Raji (cell line): ENCODE results near the gene PIGB.

Experiments
- POLR2A ChIP-seq: IDR thresholded peaks from 2 replicates; pipeline ENCODE4 v1.6.1; 2011; ENCODE audit warnings: low read depth, low read length, control low read depth; ENCODE audit not compliant: insufficient read depth

Gene PIGB

DNA sequence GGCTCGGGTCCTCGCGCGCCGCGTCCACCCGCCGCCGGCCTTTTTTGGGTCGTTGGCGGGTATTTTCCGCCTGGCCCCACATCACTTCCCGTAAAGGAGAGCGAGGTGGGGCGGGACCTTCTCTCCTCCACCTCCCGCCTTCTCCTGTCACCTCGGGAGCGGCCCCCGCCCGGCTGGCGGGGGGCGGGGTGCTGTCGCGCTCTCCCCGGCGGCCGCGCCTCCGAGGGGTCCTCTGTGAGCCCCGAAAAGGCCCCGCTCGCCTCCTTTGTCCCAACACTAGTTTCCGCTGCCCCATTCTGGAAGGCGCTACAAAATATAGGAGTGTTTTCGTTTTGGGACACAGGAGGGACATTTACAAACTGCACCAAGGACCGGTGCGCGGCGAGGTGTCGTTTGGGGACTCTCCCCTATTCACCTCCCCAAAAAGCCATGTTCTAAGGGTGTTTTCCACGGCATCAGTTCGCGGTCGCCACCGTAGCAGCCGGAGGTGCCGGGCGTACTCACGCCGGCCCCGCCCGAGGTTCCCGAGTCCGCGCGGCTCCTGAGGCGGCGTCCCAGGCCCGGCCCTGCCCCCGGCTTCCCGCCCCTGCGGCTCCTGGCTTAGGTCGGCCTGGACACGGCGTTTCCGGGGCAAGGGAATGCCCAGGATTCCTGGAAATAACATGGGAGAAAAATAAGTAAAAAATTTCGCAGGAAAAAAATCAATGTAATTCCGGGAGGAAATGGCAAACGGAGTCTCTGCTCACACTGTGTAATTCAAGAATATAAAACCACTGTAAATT lies 29.1 kb upstream of the PIGB start, which contains the start of gene RAB27A:
Gene RAB27A, minus strand, starts transcription at position 68 of the 782 bp plus-strand sequence. CDS start 54,879 bp downstream, outside the sequence.
- TF ChIP-seq POLR2A: no peak

DNA sequence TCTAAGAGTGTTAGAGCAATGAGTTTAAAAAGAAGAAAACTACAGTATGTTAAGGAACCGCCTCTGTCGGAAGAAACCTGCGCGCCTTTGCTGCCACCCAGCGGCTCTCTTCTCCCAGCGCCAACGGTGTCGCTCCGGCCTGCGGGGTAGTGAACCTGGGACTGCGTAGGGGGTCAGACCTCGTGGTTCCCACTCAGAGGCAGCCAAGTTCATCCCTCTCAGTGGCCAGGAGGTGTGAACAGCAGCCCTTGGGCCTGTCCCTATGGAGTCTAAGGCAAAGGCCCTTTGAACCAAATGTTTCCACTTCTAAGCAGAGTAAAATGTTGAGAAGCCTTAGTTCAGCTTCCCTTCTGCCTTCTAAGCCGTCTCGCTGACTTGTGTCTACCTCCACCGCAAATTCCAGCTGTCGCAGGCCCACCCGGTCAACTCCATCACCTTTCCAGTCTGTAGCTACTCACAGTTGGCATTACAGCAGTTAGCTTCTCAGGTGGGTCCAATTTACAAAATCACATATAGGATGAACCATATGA lies 28.4 kb upstream of the PIGB start:
- no peak for TF ChIP-seq POLR2A

DNA sequence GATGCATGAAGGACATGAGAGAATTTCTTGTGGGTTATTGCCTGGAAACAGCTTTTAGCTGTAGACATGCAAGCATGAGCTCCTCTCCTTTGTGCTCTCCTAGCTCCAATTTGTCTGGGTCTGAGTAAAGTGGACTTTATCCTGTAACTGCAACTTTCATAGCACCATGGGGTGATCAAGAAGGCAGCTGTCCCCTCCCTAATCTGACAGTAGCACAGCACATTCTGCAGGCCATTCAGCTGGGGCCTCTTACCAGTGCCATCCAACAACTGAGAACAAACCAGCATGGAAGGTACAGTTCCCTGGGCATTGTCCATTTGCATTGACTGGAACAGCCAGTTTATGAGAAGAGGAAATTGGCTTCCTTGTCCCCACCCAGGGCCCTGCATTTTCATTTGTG lies 21.7 kb upstream of the PIGB start:
- TF ChIP-seq POLR2A: no peak

DNA sequence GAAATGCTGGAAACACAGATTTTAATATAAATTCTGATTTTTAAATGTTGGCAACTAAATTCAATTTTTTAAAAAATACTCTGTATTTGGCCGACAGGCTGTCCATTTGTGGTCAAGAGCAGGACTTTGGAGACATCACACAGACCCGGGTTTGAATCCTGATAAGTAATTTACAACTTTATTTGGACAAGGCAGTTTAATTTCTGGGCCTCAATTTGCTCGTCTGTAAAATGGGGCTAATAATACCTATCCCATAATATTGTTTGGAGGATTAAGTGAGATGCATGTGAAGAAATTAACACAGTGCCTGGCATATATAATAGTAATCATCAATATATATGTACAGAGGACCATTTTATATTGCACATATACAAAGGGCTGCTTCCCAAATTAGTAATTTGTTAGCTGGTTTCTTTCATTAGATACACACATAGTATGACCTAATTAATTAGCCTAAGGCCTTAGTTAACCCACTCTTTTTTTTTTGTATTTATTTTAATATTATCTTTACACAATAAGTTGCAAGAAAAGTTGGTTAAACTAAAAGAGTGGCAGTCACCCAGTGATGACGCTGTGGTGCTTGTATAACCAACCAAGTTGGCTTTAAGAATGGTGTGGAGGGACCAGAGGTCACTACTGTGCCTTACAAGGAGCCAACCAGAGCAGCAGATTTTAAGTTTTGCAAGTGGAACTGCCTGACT lies 665 bp downstream of the PIGB start:
- peak; percentile 35; the same call in 1 of the 2 replicates for TF ChIP-seq POLR2A

DNA sequence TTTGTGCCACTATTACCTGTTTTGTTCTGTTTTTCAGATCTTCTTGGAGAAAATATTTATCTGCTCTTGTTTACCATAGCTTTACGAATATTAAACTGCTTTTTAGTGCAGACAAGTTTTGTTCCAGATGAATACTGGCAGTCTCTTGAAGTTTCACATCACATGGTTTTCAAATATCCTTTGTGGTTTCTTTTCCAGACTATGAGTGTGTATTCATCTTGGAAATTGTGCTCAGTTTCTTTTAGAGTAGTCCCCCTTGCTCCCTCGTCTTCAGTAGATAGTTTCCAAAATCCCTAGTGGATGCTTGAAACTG lies 1.2 kb downstream of the PIGB start:
- no peak for TF ChIP-seq POLR2A

DNA sequence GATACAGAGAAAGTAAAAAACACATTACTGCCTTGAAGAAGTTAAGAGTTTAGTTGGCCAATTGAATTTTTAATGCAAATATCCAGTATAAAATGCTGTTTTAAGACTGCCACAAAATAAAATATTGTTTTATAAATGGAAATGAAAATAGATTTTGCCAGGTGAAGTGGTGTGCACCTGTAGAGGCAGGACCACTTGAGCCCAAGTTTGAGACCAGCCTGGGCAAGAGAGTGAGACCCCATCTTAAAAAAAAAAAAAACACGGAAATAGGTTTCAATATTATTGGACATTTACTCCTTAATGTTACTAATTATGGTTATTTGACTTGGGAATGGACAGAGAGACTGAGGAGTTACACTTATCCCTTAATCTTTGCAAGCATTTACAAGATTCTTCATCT lies 1.9 kb downstream of the PIGB start:
- no peak for TF ChIP-seq POLR2A

DNA sequence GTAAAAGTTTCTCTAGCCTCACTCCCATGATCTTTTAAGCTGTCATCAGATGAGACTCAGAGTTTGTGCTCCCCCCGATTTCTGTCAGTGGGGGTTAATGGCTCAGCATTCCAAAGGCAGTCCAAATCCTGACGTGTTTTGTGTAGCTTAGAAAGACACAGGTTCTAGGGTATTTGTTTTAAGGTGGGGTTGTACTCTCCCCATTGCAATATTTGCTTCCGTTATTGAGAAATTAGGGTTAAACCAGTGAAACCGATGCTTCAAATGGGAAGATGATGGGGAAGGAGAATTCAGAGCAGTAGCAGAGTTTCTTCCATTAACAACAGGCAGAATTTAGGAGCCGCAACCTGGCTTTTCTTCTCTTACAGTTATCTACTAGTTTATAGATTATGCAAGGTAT lies 3.4 kb downstream of the PIGB start:
- no peak for TF ChIP-seq POLR2A

DNA sequence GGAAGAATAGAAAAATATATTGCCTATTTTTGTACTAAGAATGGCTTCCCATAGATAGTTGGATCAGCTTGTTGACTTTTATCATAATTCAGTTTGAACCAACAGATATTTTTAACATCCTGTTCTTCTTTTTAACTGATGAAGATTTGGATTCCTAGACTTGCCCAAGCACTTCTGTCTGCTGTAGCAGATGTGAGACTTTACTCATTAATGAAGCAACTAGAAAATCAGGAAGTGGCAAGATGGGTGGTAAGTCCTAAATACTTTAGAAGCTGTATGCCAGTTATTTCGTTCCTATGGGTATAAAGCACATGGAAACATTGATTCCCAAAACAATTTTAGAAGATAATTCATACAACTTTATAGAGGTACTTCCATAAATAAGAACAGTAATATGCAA lies 8.4 kb downstream of the PIGB start:
- TF ChIP-seq POLR2A: no peak

DNA sequence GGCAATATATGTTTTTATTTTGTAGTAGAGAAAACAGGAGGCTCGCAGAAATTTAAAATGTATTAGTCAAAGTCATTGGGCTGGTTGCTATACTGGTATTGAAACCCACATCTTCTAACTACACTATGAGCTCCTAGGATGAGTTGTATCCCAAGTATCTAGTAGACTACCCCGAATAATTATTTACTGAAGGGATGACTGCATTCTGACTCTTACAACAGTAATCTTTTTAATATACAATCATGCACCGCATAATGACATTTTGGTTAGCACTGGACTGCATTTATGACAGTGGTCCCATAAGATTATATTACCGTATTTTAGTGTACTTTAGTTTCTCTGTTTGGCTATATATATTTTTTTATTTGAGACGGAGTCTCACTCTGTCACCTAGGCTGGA lies 15.3 kb downstream of the PIGB start:
- TF ChIP-seq POLR2A: no peak

DNA sequence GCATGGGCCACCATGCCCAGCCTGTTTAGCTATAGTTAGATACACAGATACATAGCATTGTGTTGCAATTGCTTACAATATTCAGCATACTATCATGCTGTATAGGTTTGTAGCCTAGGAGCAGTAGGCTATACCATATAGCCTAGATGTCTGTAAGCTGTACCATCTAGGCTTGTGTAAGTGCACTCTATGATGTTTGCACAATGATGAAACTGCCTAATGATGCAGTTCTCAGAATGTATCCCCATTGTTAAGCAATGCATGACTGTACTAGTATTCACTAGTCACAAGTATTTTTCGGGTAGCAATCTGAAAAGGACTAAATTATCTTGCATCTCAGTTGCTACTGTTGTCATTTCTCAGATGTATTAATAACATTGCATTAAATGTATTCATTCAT lies 16.0 kb downstream of the PIGB start:
- TF ChIP-seq POLR2A: no peak

DNA sequence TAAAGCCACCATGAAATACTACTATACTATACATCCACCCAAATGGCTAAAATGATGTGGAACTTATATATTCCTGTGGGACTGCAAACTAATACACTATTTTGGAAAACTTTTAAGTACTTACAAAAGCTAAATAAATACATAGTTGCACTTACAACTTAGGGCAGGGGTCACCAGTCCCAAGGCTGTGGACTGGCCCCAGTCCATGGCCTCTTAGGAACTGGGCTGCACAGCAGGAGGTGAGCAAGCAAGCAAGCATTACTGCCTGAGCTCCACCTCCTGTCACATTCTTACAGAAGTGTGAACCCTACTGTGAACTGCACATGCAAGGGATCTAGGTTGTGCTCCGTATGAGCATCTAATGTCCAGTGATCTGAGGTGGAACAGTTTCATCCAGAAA lies 18.1 kb downstream of the PIGB start:
- no peak for TF ChIP-seq POLR2A

DNA sequence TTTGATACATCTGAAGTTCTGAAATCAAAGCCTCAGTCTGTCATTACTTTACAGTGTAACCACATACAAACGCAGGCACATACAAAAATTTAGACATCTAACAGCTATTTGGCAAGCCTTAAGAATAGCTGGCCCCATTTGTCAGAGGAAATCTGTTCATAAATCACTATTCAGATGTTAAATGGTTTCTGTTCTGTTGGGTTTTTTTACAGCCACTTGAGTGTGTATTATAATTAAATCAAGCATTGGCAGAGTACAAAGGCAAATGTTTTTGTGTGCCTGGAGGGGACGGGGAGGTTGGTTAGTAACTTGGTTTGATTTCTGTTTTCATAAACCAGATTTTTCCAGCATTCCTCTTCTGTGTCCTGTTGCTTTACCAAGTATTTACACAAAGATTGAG lies 24.1 kb downstream of the PIGB start:
- no peak for TF ChIP-seq POLR2A

DNA sequence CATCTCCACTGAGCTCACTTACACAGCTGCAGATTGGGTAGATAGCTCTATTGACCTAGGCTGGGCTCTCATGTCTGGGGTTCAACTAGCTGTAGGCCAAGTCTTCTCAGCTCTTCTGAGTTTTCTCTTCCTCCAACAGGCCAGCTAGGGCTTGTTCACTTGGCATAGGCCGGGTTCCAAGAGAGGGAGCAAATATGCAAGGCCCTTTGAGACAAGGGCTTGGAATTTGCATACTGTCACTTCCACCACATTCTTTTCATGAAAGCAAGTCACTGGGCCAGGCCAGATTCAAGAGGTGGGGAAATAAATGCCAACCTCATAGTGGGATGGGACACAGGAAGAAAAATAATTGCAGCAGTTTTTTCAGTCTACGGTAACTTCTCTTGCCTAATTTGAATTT lies 25.2 kb downstream of the PIGB start:
- TF ChIP-seq POLR2A: no peak

DNA sequence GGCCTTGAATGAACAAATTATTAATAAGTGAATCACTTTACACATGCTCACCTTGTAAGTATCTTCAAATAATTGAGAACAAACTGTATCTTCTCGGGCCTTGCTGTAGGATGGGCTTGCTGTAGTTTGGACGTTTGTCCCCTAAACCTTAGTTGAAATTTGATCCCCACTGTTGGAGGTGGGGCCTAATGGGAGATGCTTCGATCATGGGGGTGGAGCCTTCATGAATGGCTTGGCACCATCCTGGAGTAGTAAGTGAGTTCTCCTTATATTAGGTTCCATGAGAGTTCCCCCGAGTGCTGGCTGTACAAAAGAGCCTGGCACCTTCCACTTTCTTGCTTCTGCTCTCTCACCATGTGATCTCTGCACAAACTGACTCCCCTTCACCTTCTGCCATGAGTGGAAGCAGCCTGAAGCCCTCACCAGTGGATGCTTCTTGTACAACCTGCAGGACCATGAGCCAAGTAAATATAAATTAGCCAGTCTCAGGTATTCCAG lies 29.3 kb downstream of the PIGB start:
- TF ChIP-seq POLR2A: no peak

DNA sequence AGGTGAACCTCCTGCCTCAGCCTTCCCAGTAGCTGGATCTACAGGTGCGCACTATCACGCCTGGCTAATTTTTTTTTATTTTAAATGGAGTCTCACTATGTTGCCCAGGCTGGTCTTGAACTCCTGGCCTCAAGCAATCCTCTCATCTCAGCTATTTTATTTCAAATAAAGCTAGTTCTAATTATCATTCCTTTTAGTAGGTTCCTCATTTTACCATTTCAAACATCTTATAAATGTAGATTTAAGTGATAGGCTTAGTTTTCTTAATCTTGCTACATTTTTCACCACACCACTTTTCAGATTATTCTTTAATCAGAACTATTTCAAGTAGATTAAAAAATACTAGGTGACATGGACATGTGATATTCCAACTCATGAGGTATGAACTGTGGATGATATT lies 30.3 kb downstream of the PIGB start:
- TF ChIP-seq POLR2A: no peak

DNA sequence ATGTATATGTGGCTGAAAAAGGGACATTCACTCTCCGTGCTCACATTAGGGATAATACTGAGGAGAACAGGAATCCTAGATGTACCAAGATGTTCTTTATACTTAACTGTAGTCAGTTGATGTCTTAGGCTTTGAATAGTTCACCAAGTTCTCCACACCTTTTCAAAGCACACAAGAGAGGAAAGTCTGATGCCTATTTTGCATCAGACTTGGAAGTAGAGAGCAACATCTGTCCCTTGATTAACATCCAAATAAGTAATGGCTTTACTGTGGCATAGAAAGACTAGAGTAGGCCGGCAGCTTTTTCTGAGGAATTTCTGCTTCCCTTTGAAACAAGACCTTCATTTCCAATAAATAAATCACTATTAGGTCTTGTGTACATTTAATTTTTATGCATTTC lies 34.0 kb downstream of the PIGB start:
- TF ChIP-seq POLR2A: no peak
